K562 (cell line): ENCODE data around the gene BCO1. TPM values are rescaled to one million over a fixed set of nuclear protein-coding genes. Genes with fewer than 3 reads are reported as not detected.

ENCODE experiments used
- CEBPG ChIP-seq, 3 experiments: fragments of 200-800 bp in 1 of 3; sonication (Bioruptor generic) in 1 of 3; sonication (generic) in 1 of 3; formaldehyde crosslinking in 1 of 3; IDR thresholded peaks in 2 of 3; conservative IDR thresholded peaks in 1 of 3; 2 replicates each; pipeline versions ENCODE4 v1.6.1 to v1.8.0; 2016 to 2022; ENCODE audit warnings: missing compliant biosample characterization in 2 of 3, missing genetic modification characterization in 2 of 3, mild to moderate bottlenecking in 1 of 3, missing genetic modification reagents in 1 of 3
- ELK3 ChIP-seq: fragments of 450-650 bp; formaldehyde crosslinking; IDR thresholded peaks from 2 replicates; pipeline ENCODE4 v1.4.0; 2020; ENCODE audit warnings: mild to moderate bottlenecking
- EP300 ChIP-seq: IDR thresholded peaks from 2 replicates; pipeline ENCODE4 v1.6.1; 2012; ENCODE audit warnings: low read length, improper control_type of control experiment
- ETV1 ChIP-seq: fragments of 450-650 bp; conservative IDR thresholded peaks from 2 replicates; pipeline ENCODE4 v1.6.1; 2016; ENCODE audit warnings: missing genetic modification characterization, control low read depth, low read depth, missing compliant biosample characterization
- FOXP1 ChIP-seq: sonication (generic); formaldehyde crosslinking; IDR thresholded peaks from 2 replicates; pipeline ENCODE4 v1.8.0; 2022; ENCODE audit warnings: mild to moderate bottlenecking, missing genetic modification reagents
- HDAC8 ChIP-seq: fragments of 450-650 bp; IDR thresholded peaks from 2 replicates; pipeline ENCODE4 v1.6.1; 2016; ENCODE audit warnings: mild to moderate bottlenecking, missing genetic modification characterization, moderate library complexity, missing compliant biosample characterization
- HNRNPL ChIP-seq: fragments of 200-400 bp; formaldehyde crosslinking; IDR thresholded peaks from 2 replicates; pipeline ENCODE4 v1.6.1; 2017; ENCODE audit warnings: low read depth, mild to moderate bottlenecking, low read length
- HNRNPUL1 ChIP-seq: fragments of 200-400 bp; formaldehyde crosslinking; IDR thresholded peaks from 2 replicates; pipeline ENCODE4 v1.6.1; 2017; ENCODE audit warnings: low read length
- KAT2B ChIP-seq: IDR thresholded peaks from one replicate; pipeline ENCODE4 v1.6.1; 2012; ENCODE audit warnings: low read depth, mild to moderate bottlenecking, control low read depth, inconsistent platforms, low read length, moderate library complexity
- KLF1 ChIP-seq: fragments of 450-650 bp; IDR thresholded peaks from 2 replicates; pipeline ENCODE4 v1.6.1; 2016; ENCODE audit warnings: missing genetic modification characterization, missing compliant biosample characterization
- MYC ChIP-seq, 2 experiments: fragments of 250-450 bp in 1 of 2; sonication (Bioruptor Pico) in 1 of 2; IDR thresholded peaks; 2 replicates each; pipeline versions ENCODE4 v1.5.1 to v1.6.1; 2012 to 2021; ENCODE audit warnings: low read depth in 2 of 2, borderline replicate concordance in 1 of 2, improper control_type of control experiment in 1 of 2, low read length in 1 of 2, mild to moderate bottlenecking in 1 of 2, moderate library complexity in 1 of 2
- NKRF ChIP-seq: fragments of 450-650 bp; IDR thresholded peaks from 2 replicates; pipeline ENCODE4 v1.6.1; 2016; ENCODE audit warnings: borderline replicate concordance
- PHF8 ChIP-seq: fragments of 200-600 bp; sonication (generic); IDR thresholded peaks from 2 replicates; pipeline ENCODE4 v1.6.1; 2012; ENCODE audit warnings: mixed run types, mild to moderate bottlenecking, inconsistent platforms, low read length, moderate library complexity, borderline replicate concordance
- RERE ChIP-seq: sonication (generic); formaldehyde crosslinking; IDR thresholded peaks from 2 replicates; pipeline ENCODE4 v1.8.0; 2023; ENCODE audit warnings: missing genetic modification reagents, mild to moderate bottlenecking, borderline replicate concordance
- SP1 ChIP-seq: sonication (generic); formaldehyde crosslinking; IDR thresholded peaks from 2 replicates; pipeline ENCODE4 v1.8.1; 2022; ENCODE audit warnings: mild to moderate bottlenecking, missing genetic modification reagents
- SPI1 ChIP-seq: IDR thresholded peaks from 2 replicates; pipeline ENCODE4 v1.6.1; 2011; ENCODE audit warnings: low read depth, low read length, control low read depth, borderline replicate concordance
- ZNF143 ChIP-seq: sonication (generic); formaldehyde crosslinking; IDR thresholded peaks from 2 replicates; pipeline ENCODE4 v1.9.0; 2022; ENCODE audit warnings: mild to moderate bottlenecking, missing genetic modification reagents
- ZNF282 ChIP-seq: sonication (generic); formaldehyde crosslinking; IDR thresholded peaks from 2 replicates; pipeline ENCODE4 v1.8.1; 2023; ENCODE audit warnings: missing genetic modification reagents
- ZNF324 ChIP-seq: fragments of 250-450 bp; sonication (Bioruptor Pico); IDR thresholded peaks from 2 replicates; pipeline ENCODE4 v1.4.0; 2020; ENCODE audit warnings: mild to moderate bottlenecking
- ZNF444 ChIP-seq: fragments of 250-450 bp; sonication (Bioruptor Pico); IDR thresholded peaks from 2 replicates; pipeline ENCODE4 v1.4.0; 2020; ENCODE audit warnings: mild to moderate bottlenecking, moderate library complexity
- ZNF77 ChIP-seq: fragments of 250-450 bp; sonication (Bioruptor Pico); IDR thresholded peaks from 2 replicates; pipeline ENCODE4 v1.5.0; 2020
- polyA plus RNA-seq, 8 experiments: library from polyadenylated mRNA; depleted of rRNA in 4 of 8; stranded (reverse) in 5 of 8; unstranded in 3 of 8; fragments of >200 nt; fragmentation: Nextera tagmentation in 2 of 8; fragmentation: Illumina TruSeq in 1 of 8; extraction: Ambion mirVana in 2 of 8; extraction: Trizol in 1 of 8; gene quantifications; 2 replicates each; pipeline versions ENCODE4 v1.2.1 to v1.2.3, GENCODE V29; 2011 to 2014; ENCODE audit warnings: inconsistent platforms in 1 of 8, missing spikeins in 1 of 8
- total RNA-seq, 7 experiments: library from RNA; depleted of rRNA in 6 of 7; stranded (reverse); fragments of >200 nt in 6 of 7; fragmentation: Illumina TruSeq in 2 of 7; extraction: Trizol in 2 of 7; gene quantifications; 2 replicates each; pipeline versions ENCODE4 v1.2.1 to v1.2.3, GENCODE V29; 2011 to 2021; ENCODE audit warnings: low replicate concordance in 1 of 7

The BCO1 gene
- total and polyA plus RNA-seq, 9 of the 15 experiments (the other 6 are each of a cell fraction or from before 2014, with no cell fraction given) = not detected

GRCh38 chr16:81189100-81189664 lies 49.3 kb upstream of the BCO1 start (continued):
- TF ChIP-seq ELK3 (CRISPR knock-in tag) (no peak), RERE (CRISPR knock-in tag) (no peak), CEBPG (CRISPR knock-in tag; IDR thresholded peaks at IDR 0.05) (no peak), CEBPG (tag; conservative IDR thresholded peaks at IDR 0.05 in 1 of 2, IDR thresholded peaks at IDR 0.05 in 1 of 2) (no peak), HNRNPL (no peak), FOXP1 (no peak), PHF8 (no peak), ZNF444 (CRISPR knock-in tag) (no peak), MYC (IDR thresholded peaks at IDR 0.05; ENCODE audit: low read depth, low read length) (no peak), MYC (CRISPR knock-in tag; IDR thresholded peaks at IDR 0.05; ENCODE audit: borderline replicate concordance, low read depth) (no peak), HNRNPUL1 (no peak), ETV1 (tag) (no peak), KAT2B (no peak), HDAC8 (tag) (no peak), ZNF77 (no peak), EP300 (no peak), ZNF324 (CRISPR knock-in tag) (no peak), SPI1 (no peak), SP1 (CRISPR knock-in tag) (no peak), ZNF282 (CRISPR knock-in tag) (no peak), NKRF (no peak), KLF1 (tag) (no peak), ZNF143 (no peak)
